GM18868 (cell line): ENCODE results near the gene FNIP1.
"Not testable (repeated sequence)": the region's sequence is repeated elsewhere in the genome, so short reads cannot be mapped to it uniquely, and the experiment has no call there.

Experiments used
- ATAC-seq: cut with Tn5 transposase; IDR thresholded peaks from one replicate; pipeline ENCODE4 v1.9.1; 2021; ENCODE audit warnings: mild to moderate bottlenecking, moderate library complexity; ENCODE audit not compliant: unreplicated experiment

FNIP1 gene

DNA sequence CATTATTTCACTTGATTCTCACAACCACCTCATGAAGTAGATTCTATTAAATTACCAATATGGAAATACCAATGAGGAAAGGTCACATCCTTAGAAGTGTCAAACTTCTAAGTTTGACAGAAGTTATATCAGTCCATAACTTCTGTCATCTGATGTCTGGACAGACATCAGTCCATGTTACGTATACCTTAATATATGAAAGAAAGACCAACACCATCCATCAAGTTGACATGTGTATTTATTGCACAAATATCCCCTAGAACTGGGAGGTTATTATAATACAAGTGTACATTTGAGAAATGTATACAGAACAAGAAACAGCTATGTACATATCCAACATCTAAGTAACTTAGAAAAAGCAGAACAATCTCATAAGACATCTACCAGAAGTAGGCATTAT, 155.3 kb downstream of the FNIP1 start:
- no peak for ATAC-seq

DNA sequence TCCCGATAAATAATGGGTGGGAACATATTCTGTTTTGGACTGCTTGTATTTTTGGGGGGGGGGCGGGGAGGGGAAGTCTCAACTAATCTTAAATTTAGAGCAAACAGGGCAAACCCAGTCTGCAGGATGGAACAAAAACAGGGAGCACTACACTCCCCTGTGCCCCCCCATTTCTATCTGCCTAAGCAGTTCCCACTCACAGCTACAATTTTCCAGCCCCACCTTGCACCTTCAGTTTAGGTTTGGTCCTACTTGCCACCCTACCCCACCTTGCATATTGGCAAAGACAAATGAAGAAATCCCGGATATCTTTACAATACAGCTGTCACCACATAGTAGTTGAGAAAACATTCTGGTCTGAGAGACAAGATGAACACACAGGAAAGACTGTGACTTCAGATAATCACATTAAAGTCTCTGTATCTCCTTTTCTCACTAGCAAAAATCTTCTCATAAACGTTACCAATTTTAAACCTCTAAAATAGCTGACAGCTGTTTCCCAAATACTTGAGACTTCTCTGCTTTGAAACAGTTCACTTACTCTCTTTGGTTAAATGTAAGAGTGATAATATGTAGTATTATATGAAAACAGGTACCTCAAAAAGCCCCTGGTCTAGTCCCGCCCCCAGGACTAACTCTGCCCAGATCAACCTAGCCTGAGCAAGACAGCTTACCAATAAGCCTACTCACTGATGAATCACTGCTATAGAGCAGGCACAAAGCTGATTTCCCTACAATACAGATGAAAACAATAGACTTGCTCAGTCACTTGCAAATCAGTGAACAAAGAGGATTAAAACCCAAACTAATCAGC, 156.6 kb downstream of the FNIP1 start:
- ATAC-seq, result peak; percentile 86

DNA sequence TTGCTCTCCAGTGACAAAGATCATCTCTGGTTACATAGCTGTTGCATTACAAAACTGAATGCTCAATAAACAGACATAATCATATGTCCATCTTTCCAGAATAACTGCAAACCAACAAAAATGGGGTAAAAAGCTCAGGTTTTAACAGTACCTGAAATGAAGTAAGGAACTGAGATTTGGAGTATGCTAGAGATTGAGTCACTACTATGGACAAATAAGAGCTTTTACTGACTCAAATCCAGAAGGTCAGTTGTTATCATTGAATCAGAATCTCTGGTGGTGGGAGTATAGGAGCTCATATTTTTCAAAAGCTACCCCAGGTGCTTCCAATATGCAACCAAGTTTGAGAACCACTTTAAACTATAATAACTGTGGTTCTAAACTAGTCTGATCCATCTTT, 157.7 kb downstream of the FNIP1 start:
- no peak for ATAC-seq

DNA sequence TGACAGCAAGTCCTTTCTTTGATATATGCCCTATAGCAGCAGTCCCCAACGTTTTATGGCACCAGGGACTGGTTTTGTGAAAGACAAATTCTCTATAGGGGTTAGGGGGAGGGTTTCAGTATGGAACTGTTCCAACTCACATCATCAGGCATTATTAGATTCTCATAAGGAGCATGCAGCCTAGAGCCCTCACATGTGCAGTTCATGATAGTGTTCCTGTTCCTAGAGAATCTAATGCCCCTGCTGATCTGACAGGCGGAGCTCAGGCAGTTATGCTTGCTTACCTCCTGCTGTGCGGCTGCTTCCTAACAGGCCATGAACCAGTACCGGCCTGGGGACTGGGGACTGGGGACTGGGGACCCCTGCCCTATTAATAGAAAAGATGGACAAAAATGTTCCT, 159.1 kb downstream of the FNIP1 start:
- ATAC-seq, result no peak

DNA sequence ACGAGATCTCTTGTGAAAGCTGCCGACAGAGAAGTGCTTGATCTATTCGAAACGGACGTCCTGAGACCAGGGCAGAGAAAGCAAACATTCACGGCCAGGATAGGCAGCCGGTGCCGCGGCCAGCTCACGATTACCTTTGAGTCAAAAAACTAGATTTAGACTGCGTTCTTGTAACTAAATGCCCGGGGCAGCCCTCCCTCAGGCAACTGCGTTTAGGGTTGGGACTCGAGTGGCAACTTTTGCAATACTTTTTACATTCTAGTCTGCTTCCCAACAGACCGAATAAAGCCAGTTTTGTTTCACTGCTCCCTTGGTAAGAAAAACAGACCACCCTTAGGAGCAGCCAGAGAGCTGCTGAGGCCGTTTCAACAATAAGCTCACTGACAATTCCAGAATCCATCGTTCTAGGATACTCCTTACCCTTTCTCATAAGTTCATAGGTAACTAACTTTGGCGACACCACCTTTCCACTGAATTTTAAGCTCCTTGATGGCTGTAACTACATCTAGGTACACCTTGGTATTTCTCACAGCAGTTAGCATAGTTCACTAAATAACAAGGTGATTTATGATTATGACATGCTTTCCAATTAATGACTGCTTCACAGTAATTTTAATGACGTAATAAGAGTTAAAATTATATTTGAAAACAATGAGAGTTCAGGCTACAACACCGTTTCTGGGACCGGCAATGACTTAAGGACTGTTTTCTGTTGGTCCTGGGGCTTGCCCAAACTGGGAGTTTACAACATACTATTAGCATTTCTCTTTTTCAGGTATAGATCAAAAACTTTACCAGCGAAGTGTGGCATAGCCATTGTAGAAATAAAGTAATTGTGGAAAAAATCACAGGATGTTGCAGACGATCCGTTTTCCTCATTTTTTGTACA, 160.9 kb downstream of the FNIP1 start:
- no peak for ATAC-seq

DNA sequence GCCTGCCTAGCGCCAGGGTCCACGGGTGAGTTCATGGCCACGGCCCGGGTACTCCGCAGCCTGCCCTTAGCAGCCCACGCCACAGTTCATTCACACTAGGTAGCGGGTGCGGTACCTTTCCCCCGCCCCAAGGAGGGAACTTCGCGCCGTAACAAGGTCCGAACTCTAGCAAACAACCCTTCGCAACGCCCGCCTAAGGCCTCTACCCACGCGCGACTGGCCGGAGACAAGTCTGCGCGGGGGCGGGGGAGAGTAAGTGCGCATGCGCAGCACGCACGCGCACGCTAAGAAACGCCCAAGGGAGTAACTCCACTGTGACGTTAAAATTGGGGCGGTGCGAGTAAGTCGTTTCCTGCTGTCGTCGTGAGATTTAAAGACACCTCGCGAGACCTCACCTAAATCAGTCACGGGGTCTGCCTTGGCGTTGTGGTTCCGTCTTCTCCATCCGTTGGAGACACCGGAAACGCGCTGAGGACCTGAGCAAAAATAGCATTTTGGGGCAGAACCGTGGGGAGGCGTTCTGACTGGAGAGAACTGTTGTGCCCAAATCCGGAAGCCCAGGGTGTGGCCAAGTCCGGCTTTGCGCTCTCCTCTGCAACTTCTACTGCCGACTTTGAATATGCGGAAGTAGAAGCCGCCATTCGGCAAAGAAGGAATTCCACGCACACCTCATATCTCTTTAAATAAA, 161.7 kb downstream of the FNIP1 start, which contains the start of gene RAPGEF6:
Gene RAPGEF6, minus strand, starts transcription at position 234 of the 688 bp plus-strand sequence. Its CDS starts 199 bp downstream, at position 35.
- ATAC-seq, result peak; percentile 85

DNA sequence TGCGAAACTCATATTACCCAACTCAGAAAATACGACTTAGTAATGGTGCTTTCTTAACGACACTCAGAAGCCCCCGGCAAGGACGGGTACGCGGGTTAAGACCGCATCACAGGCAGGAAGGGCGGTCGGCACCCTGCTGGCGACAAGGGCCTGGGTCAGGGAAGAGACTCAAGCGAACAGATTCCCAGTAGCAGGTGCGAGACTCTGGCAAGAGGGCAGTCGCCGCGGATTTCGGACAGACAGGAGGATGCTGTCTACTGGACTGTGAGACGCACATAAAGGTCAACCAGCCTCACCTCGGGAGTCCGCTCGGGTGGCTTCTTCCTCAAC, 162.2 kb downstream of the FNIP1 start:
- ATAC-seq, result peak; percentile 22

DNA sequence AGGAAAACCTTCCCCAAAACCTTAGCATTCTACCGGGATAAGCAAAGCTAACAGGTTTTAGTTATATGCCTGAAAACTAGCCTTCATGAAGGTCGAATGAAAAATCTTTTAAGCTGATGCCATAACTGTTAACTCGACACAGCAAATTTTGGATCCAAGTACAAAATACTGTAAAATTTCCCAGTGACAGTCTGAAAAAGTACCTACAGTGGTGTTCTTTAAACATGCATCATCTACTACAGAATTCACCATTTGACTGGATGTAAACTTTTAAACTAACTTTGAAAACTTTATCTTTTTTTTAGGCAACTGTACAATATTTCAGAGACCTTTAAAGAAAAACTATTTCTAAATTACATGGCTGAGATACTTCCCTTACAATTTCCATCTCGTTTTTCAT, 162.6 kb downstream of the FNIP1 start:
- no peak for ATAC-seq

DNA sequence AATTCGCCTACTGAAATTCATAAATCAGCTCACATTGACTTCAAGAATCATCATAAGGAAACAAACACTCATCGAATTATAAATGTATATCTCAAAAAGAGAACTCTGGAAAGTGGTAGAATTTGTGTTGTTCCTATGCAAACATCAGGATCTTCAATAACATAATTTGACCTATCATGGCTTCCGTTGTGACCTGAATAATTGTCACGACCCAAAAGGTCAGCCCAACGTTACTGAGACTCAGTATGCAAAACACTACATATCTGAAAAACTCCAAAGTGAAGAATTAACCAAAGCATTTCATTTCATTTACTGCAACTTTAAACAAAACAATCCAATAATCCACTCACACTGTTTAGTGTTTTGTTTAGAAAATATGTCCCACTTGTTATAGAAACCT, 163.0 kb downstream of the FNIP1 start:
- ATAC-seq, result no peak

DNA sequence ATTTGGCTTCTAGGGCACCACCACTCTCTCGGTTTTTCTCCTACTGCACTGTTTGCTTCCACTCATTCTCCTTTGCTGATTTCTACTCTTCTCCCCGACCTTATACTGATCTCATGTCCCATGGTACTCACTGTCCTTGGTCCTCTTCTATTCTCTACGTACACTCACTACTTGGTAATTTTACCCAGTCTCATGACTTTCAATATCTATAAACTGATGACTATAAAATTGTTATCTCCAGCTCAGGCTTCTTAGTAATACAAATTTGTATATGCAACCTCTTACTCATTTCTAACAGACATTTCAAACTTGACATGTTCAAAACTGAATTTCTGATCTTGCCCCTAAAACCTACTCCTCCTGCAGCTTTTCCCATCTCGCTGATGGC, 165.9 kb downstream of the FNIP1 start:
- ATAC-seq, result no peak

DNA sequence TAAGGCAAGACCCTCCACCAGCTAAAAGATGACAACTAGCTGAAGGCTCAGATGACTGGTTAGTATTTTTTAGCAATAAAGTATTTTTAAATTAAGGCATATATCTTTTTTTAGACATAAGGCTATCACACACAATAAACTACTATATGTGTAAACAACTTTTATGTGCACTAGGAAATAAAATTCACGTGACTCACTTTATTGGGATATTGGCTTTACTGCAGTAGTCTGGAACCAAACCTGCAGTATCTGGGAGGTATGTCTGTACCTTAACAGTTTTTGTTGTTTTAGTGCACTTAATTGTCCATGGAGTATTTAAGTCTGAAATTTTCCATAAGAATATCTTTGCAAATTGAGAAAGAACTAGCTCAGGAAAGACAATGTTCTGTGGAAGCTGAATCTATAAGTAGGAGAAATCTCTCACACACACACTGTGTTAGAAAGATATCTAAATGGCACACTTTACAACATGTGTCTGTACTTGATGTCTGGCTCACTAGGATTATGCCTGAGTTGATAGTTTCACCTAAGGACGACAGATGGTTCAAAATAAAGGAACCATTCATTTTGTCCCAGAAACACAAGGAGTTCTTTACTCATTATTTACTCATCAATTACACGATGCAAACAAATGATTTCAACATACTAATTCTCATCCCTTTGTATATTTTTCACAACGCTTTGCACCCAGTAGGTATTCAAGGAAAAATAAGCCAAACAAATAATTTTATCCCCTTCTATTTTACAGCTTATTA, 166.4 kb downstream of the FNIP1 start:
- no peak for ATAC-seq

DNA sequence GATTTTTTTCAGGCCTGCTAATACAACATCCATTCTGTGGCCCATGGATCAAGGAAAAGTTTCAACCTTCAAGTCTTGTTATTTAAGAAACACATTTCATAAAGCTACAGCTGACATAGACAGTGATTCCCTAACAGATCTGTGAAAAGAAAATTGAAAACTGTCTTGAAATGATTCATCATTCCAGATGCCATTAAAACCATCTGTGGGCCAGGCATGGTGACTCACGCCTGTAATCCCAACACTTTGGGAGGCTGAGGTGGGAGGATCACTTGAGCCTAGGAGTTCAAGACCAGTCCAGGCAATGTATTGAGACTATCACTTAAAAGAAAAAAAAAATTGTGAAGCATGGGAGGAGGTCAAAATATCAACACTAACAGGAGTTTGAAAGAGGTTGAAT, 167.8 kb downstream of the FNIP1 start:
- no peak for ATAC-seq

DNA sequence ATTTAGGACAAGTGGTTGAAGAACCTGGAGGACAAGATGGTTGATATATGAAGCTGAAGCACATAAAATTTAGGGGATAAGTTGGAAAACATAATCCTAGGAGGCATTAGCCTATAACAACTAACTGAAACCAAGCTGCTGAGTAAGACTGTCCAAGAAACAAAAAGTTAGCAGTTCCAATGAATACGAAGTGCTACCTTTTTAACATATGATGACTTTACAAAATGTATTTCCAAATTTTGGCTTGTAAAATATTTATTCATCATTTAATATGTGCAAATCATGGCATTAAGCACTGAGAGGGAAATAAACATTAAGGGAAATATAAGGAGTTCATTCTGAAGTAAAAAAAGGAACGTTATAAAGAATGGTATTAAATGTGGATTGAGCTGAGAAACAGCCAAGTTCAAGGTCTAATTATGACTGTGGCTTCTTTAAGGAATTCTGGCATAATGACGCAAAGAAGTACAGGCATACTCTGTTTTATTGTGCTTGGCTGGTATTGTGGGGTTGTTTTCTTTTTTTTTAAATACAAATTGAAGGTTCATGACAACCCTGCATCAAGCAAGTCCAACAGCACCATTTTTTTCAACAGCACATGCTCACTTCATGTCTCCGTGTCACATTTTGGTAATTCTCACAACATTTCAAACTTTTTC, 169.5 kb downstream of the FNIP1 start:
- no peak for ATAC-seq

DNA sequence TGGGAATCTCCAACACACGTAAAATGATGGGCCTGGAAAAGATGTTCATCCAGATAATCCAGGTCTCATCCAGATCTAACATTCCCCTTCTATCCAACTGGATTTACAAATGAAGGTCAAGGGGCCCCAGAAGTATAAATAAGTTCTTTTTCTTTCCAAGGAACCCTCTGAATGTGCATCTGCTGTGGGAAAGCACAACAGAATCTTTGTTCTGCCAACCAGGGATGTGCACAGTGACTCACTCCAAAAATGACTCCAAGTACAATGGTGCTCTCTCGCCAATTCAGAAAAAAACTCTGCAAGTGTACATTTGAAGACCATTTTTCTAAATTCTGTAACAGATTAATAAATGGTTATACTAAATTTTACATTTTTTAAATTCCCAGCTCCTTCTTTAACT, 174.2 kb downstream of the FNIP1 start:
- ATAC-seq, result no peak

DNA sequence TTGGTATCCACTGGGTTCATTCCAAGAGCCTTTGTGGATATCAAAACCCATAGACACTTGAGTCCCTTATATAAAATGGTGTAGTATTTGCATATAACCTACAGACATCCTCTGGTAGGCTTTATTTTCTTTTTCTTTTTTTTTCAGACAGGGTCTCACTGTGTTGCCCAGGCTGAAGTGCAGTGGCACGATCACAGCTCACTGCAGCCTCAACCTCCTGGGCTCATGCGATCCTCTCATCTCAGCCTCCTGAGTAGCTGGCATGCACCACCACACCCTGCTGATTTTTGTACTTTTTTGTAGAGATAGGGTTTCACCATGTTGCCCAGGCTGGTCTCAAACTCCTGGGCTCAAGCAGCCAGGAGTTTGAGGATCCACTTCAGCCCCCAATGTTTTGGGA, 175.7 kb downstream of the FNIP1 start:
- not testable (repeated sequence) for ATAC-seq

DNA sequence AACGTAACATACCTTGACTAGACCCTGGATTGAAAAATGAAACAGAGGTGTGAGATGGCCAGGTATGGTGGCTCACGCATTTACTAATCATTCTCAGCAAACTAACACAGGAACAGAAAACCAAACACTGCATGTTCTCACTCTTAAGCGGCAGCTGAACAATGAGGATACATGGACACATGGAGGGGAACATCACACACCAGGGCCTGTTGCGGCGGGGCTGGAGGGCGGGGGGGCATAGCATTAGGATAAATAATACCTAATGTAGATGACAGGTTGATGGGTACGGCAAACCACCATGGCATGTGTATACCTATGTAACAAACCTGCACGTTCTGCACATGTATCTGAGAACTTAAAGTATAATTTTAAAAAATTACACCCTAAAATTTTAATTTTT, 177.7 kb downstream of the FNIP1 start:
- no peak for ATAC-seq

DNA sequence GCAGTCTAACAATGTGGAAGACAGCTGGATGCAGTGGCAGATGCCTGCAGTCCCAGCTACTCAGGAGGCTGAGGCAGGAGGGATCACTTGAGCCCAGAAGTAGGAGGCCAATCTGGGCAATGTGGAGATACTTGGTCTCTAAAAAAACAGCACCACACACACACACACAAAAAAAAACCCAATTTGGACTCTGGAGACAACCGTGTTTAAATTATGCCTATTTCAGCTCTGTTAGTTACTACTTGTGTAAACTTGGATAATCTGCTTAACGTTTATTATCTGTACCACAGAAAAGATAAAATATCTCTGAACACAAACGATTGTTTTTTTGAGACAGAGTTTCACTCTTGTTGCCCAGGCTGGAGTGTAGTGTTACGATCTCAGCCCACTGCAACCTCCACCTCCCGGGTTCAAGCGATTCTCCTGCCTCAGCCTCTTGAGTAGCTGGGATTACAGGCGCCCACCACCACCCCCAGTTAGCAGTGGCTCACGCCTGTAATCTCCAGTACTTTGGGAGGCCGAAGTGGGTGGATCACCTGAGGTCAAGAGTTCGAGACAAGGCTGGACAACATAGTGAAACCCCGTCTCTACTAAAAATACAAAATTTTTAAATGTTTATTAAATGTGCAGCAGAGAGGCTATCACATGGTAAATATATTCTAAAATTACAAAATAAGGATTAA, 179.5 kb downstream of the FNIP1 start:
- ATAC-seq, result no peak

DNA sequence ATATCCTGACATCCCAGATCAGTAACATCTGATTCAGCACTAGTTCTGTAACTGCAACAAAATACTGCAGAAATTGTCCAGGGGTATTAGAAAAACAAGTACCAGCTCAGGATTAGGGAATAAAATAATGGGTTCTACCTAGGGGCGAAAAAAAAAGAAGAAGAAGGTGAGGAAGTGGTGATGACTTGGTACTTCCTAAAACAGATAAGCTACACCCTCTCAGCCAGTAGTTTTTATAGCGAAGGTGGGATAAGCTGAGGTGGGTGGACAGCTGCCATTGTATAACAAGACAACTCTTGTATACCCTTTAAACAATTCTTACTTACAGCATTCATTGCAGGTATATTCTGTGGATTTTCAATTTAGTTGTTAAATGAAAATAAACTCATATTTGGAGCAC, 180.9 kb downstream of the FNIP1 start:
- ATAC-seq, result no peak

DNA sequence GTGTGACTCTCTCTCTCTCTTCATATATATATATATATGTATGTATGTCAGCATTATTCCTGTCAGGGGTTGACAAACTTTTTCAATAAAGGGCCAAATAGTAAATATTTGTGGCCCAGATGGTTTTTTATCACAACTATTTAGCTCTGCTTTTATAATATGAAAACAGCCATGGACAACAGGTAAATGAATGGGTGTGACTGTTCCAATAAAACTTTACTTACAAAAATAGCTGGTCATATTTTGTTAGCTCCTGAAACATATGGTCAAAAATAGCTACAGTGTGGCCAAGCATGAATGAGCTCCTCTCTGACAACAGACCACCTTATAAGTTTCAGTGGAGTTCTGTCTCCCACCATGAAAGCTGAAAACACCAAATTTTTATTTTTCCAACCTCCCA, 183.4 kb downstream of the FNIP1 start:
- no peak for ATAC-seq

DNA sequence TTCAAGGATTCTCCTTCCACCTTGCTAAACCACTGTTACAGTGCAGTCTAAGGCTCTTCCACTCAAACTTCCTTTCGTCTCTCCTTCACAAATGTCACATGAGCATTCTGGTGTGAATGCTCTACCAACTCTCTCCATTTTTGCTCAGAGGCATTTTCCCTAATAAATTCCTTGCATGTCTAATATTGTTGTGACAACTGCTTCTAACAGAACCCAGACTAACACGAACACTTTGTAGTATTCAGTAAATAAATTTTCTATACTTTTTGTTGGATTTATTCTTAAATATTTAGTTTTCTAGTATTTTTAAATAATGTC, 185.8 kb downstream of the FNIP1 start:
- no peak for ATAC-seq
